GM23248 (cell line): ENCODE data around the gene PLXNB1. TPM values are rescaled to one million over a fixed set of nuclear protein-coding genes. Genes with fewer than 3 reads are reported as not detected.

Source experiments
- DNase-seq: peaks from one replicate; pipeline ENCODE4 v3.0.0-alpha.2; 2015
- H2AFZ ChIP-seq: fragments of 200-600 bp; sonication (generic); 2 replicates; pipeline ENCODE4 v1.6.1; 2016; ENCODE audit warnings: antibody characterized with exemption
- H3F3A ChIP-seq: fragments of 200-600 bp; sonication (generic); 2 replicates; pipeline ENCODE4 v1.6.1; 2016; ENCODE audit warnings: mild to moderate bottlenecking, antibody characterized with exemption, mixed run types; ENCODE audit not compliant: insufficient read depth
- H3K27ac ChIP-seq: fragments of 200-600 bp; sonication (generic); 2 replicates; pipeline ENCODE4 v1.5.1; 2016; ENCODE audit warnings: mild to moderate bottlenecking
- H3K27me3 ChIP-seq: fragments of 200-600 bp; sonication (generic); replicated peaks from 2 replicates; pipeline ENCODE4 v1.6.1; 2016; ENCODE audit warnings: mild to moderate bottlenecking; ENCODE audit not compliant: insufficient read depth
- H3K36me3 ChIP-seq: fragments of 200-600 bp; sonication (generic); 2 replicates; pipeline ENCODE4 v1.6.1; 2016; ENCODE audit warnings: low read depth, mild to moderate bottlenecking
- H3K4me1 ChIP-seq: fragments of 200-600 bp; sonication (generic); 2 replicates; pipeline ENCODE4 v1.6.1; 2016; ENCODE audit warnings: mild to moderate bottlenecking; ENCODE audit not compliant: insufficient read depth
- H3K4me2 ChIP-seq: fragments of 200-600 bp; sonication (generic); one replicate; pipeline ENCODE4 v1.6.1; 2016; ENCODE audit warnings: mild to moderate bottlenecking; ENCODE audit not compliant: unreplicated experiment
- H3K4me3 ChIP-seq: fragments of 200-600 bp; sonication (generic); 2 replicates; pipeline ENCODE4 v1.5.1; 2016; ENCODE audit warnings: mild to moderate bottlenecking
- H3K79me2 ChIP-seq: fragments of 200-600 bp; sonication (generic); 2 replicates; pipeline ENCODE4 v1.6.1; 2016; ENCODE audit warnings: mild to moderate bottlenecking; ENCODE audit not compliant: insufficient read depth
- H3K9ac ChIP-seq: fragments of 200-600 bp; sonication (generic); 2 replicates; pipeline ENCODE4 v1.6.1; 2016; ENCODE audit warnings: mild to moderate bottlenecking
- H3K9me2 ChIP-seq: fragments of 200-600 bp; sonication (generic); 2 replicates; pipeline ENCODE4 v1.6.1; 2016; ENCODE audit warnings: mixed run types, mild to moderate bottlenecking, moderate library complexity; ENCODE audit not compliant: insufficient read depth
- H3K9me3 ChIP-seq: fragments of 200-600 bp; sonication (generic); one replicate; pipeline ENCODE4 v1.6.1; 2017; ENCODE audit warnings: low read depth
- H4K20me1 ChIP-seq: fragments of 200-600 bp; sonication (generic); 2 replicates; pipeline ENCODE4 v1.6.0; 2016; ENCODE audit not compliant: insufficient read depth
- EZH2 ChIP-seq: fragments of 200-600 bp; sonication (generic); IDR thresholded peaks from 2 replicates; pipeline ENCODE4 v1.6.1; 2018; ENCODE audit warnings: antibody characterized with exemption, mild to moderate bottlenecking; ENCODE audit not compliant: insufficient read depth, poor library complexity, severe bottlenecking
- EZH2phosphoT487 ChIP-seq: fragments of 200-600 bp; sonication (generic); IDR thresholded peaks from 2 replicates; pipeline ENCODE4 v1.6.1; 2018; ENCODE audit warnings: antibody characterized with exemption, moderate library complexity, mild to moderate bottlenecking, low read depth; ENCODE audit not compliant: insufficient read depth
- WGBS, 2 experiments: methylation state at CpG; one replicate each; pipeline ENCODE4 v1.1.6; 2015 to 2017; ENCODE audit warnings: low lambda C conversion rate in 2 of 2, low coverage in 1 of 2; ENCODE audit errors: missing lambda C conversion rate in 2 of 2; 5-methylcytosine and 5-hydroxymethylcytosine counted together
- in situ Hi-C: fragments of 300-500 bp; cut with MboI; formaldehyde crosslinking; loops from 2 replicates; pipeline ENCODE4 v1.15.0; 2020
- polyA plus RNA-seq: library from polyadenylated mRNA; unstranded; fragments of >200 nt; fragmentation: Nextera tagmentation; extraction: Ambion mirVana; gene quantifications from 2 replicates; pipeline ENCODE4 v1.2.1, GENCODE V29; 2016
- total RNA-seq: library from RNA; depleted of rRNA; stranded (reverse); fragments of >200 nt; shearing (Covaris generic); gene quantifications from 2 replicates; pipeline ENCODE4 v1.2.3, GENCODE V29; 2014

The PLXNB1 gene
- total and polyA plus RNA-seq, 2 experiments from 2014 or later = 3.3 to 5.5 TPM

- 1% methylated on average over 63 to 87 of the region's 91 CpGs for WGBS, 2 experiments
- Histone ChIP-seq H2AFZ (peak within 1 kb of the TSS; percentile 97), H3K4me3 (peak within 1 kb of the TSS; percentile 89), H3K4me1 (peaks cover 16% of the 10 kb centered on the region), H4K20me1 (0 out of 2 replicates have a peak, but pooled peaks cover 1% of the 10 kb centered on the region), H3K9ac (peak within 1 kb of the TSS; percentile 87), H3K9me2 (no peaks in the 10 kb centered on the region), H3K79me2 (peaks cover 56% of the 10 kb centered on the region), H3K27ac (peak within 1 kb of the TSS; percentile 75), H3K4me2 (peak within 1 kb of the TSS; percentile 100), H3K9me3 (no peaks in the 10 kb centered on the region), H3K36me3 (peaks cover 15% of the 10 kb centered on the region), H3F3A (peaks cover 35% of the 10 kb centered on the region), H3K27me3 (no peaks in the 10 kb centered on the region)
- peak; percentile 97 for DNase-seq
- TF ChIP-seq EZH2phosphoT487 = no peak
- TF ChIP-seq EZH2 = no peak
- in situ Hi-C loops = no loop called here
Observed at GRCh38 chr3:48446425-48447193, 16.7 kb upstream of the PLXNB1 start, which contains the start of gene ATRIP. Gene ATRIP, plus strand, starts transcription at chr3:48446737. Its CDS starts 109 bp downstream, at chr3:48446846.

- WGBS, 2 experiments = 16 to 17% methylated on average over 6 of the region's 6 CpGs
- peaks cover 35% of the 10 kb centered on the region for H3F3A ChIP-seq
- peaks cover 62% of the 10 kb centered on the region for H3K79me2 ChIP-seq
- peaks cover 21% of the 10 kb centered on the region for H3K4me1 ChIP-seq
- in situ Hi-C loops = no loop called here
- DNase-seq = no peak
- H3K4me3 ChIP-seq = peak overlapping the region; percentile 89
- no peaks in the 10 kb centered on the region for H3K9me2 ChIP-seq
- no peaks in the 10 kb centered on the region for H3K27me3 ChIP-seq
- peak overlapping the region; percentile 97 for H2AFZ ChIP-seq
- peak overlapping the region; percentile 87 for H3K9ac ChIP-seq
- peak overlapping the region; percentile 75 for H3K27ac ChIP-seq
- H3K9me3 ChIP-seq = no peaks in the 10 kb centered on the region
- H3K36me3 ChIP-seq = peaks cover 15% of the 10 kb centered on the region
- 0 out of 2 replicates have a peak, but pooled peaks cover 5% of the 10 kb centered on the region for H4K20me1 ChIP-seq
- H3K4me2 ChIP-seq = peak overlapping the region; percentile 82
- no peak for TF ChIP-seq EZH2
- TF ChIP-seq EZH2phosphoT487 = no peak
Observed at GRCh38 chr3:48446043-48446424, 16.1 kb upstream of the PLXNB1 start.

GRCh38 chr3:48445277-48445882 is 15.5 kb upstream of the PLXNB1 start:
- no peaks in the 10 kb centered on the region for H3K27me3 ChIP-seq
- in situ Hi-C loops = no loop called here
- peak overlapping the region; percentile 89 for H3K4me3 ChIP-seq
- no peak for TF ChIP-seq EZH2
- TF ChIP-seq EZH2phosphoT487 = no peak
- 77 to 79% methylated on average over 6 of the region's 6 CpGs for WGBS, 2 experiments
- H3K9me2 ChIP-seq = no peaks in the 10 kb centered on the region
- peaks cover 22% of the 10 kb centered on the region for H3K4me1 ChIP-seq
- H4K20me1 ChIP-seq = 0 out of 2 replicates have a peak, but pooled peaks cover 5% of the 10 kb centered on the region
- no peak overlapping the region; the same call in 1 of the 2 replicates for H3K27ac ChIP-seq
- DNase-seq = no peak
- H3K36me3 ChIP-seq = peaks cover 15% of the 10 kb centered on the region
- H3K9me3 ChIP-seq = no peaks in the 10 kb centered on the region
- peaks cover 35% of the 10 kb centered on the region for H3F3A ChIP-seq
- H3K79me2 ChIP-seq = peaks cover 68% of the 10 kb centered on the region
- H3K4me2 ChIP-seq = peak overlapping the region; percentile 82
- no peak overlapping the region for H2AFZ ChIP-seq
- H3K9ac ChIP-seq = peak overlapping the region; percentile 87

- 0 out of 2 replicates have a peak, but pooled peaks cover 5% of the 10 kb centered on the region for H4K20me1 ChIP-seq
- H3K9me2 ChIP-seq = no peaks in the 10 kb centered on the region
- no peak for TF ChIP-seq EZH2phosphoT487
- no peak for TF ChIP-seq EZH2
- in situ Hi-C loops = no loop called here
- H3K79me2 ChIP-seq = peaks cover 61% of the 10 kb centered on the region
- no peak overlapping the region for H3K27ac ChIP-seq
- H3K9me3 ChIP-seq = no peaks in the 10 kb centered on the region
- no peak overlapping the region for H2AFZ ChIP-seq
- peak overlapping the region; percentile 88 for H3K9ac ChIP-seq
- peaks cover 15% of the 10 kb centered on the region for H3K36me3 ChIP-seq
- H3F3A ChIP-seq = peaks cover 31% of the 10 kb centered on the region
- no peaks in the 10 kb centered on the region for H3K27me3 ChIP-seq
- WGBS, 2 experiments = 72 to 79% methylated on average over 6 of the region's 6 CpGs
- H3K4me2 ChIP-seq = peak overlapping the region; percentile 80
- H3K4me3 ChIP-seq = peak overlapping the region; percentile 87
- no peak for DNase-seq
- peaks cover 14% of the 10 kb centered on the region for H3K4me1 ChIP-seq
Observed at GRCh38 chr3:48441940-48442339, 12.1 kb upstream of the PLXNB1 start.
